ENCODE measurements around the gene ARSB.
A peak's percentile ranks its signal among the peaks of the same experiment; 100 is the strongest.

ARSB gene

GRCh38 chr5:78805474-78806124 is 179.5 kb downstream of the ARSB start:
- H3K4me3 ChIP-seq (ENCODE audit: low read depth, low read length) = no peak overlapping the region
- no peak for TF ChIP-seq CTCF (IDR thresholded peaks at IDR 0.05; ENCODE audit: low read depth, low read length)

DNA sequence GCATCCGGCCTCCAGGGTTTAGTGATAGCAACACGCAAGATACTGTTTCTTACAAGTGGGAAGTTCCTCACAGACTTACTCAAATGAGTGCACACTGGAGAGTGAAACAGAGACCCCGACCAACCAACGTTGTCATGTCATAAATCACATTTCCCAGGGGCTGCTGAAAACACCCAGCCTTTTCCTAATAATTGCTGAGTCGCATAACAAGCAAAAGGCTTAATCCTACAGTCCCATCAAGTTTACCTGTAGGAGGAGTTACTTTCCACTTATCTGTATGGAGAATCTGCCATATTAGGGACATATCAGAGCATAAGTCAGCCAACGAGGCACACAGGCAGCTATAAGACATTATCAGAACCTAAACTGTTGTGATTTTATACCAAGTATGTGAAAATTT is 180.1 kb downstream of the ARSB start:
- H3K4me3 ChIP-seq (ENCODE audit: low read depth, low read length) = no peak overlapping the region
- TF ChIP-seq CTCF (IDR thresholded peaks at IDR 0.05; ENCODE audit: low read depth, low read length) = no peak

DNA sequence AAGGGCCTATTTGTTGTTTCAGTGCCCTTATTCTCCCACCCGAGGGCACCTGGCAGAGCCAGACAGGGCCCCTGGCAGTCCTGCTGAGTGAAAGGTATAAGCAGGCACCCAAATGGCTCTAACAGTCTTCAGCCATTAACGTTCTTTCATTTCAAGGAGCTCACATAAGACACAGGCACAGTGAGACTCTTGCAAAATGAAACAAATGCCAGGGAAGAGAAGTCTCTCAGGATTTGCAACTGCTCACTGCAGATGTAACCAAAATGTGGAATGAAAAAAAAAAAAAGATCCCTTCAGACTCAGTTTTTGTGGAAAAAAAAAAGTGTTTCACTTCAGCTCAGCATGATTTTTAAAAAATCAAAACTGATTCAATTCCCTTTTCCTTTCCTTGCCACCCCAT is 181.2 kb downstream of the ARSB start:
- H3K4me3 ChIP-seq (ENCODE audit: low read depth, low read length) = no peak overlapping the region
- TF ChIP-seq CTCF (IDR thresholded peaks at IDR 0.05; ENCODE audit: low read depth, low read length) = no peak

- H3K4me3 ChIP-seq (ENCODE audit: low read depth, low read length) = no peak overlapping the region
These were observed 181.8 kb downstream of the ARSB start for GRCh38 chr5:78803353-78803752.

GRCh38 chr5:78801413-78801812 is 183.7 kb downstream of the ARSB start:
- TF ChIP-seq CTCF (IDR thresholded peaks at IDR 0.05; ENCODE audit: low read depth, low read length) = no peak
- no peak overlapping the region for H3K4me3 ChIP-seq (ENCODE audit: low read depth, low read length)

More at GRCh38 chr5:78803353-78803752, 181.8 kb downstream of the ARSB start:
- no peak for TF ChIP-seq CTCF (IDR thresholded peaks at IDR 0.05; ENCODE audit: low read depth, low read length)

GRCh38 chr5:78799266-78800017 is 185.7 kb downstream of the ARSB start:
- no peak overlapping the region for H3K4me3 ChIP-seq (ENCODE audit: low read depth, low read length)
- 0 out of 2 replicates have a peak, but pooled peaks have one; percentile 24 for TF ChIP-seq CTCF (IDR thresholded peaks at IDR 0.05; ENCODE audit: low read depth, low read length)

DNA sequence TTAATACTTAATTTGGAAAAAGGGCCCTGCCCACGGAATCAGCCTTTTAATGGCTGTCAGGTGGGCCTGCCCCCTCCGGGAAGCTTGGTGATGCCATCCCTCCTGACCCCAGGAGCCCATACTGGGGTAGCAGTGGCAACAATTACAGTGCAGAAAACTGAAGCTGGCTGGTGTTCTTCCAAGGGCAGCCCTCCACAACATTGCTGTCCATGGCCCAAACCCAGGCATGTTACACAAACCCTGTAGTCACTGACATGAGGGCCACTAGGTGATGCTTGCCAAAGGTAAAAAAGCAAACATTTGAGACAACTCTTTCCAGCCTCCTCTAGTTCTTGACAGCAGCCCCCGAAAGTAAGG is 186.5 kb downstream of the ARSB start:
- no peak for TF ChIP-seq CTCF (IDR thresholded peaks at IDR 0.05; ENCODE audit: low read depth, low read length)
- H3K4me3 ChIP-seq (ENCODE audit: low read depth, low read length) = no peak overlapping the region

All from WI38 (cell line).